NCI-H345 treated with DMSO at 0.1 percent for 48 hours (cell line): ENCODE measurements around the gene GNB5.
"Not testable (repeated sequence)": the region's sequence is repeated elsewhere in the genome, so short reads cannot be mapped to it uniquely, and the experiment has no call there.

Experiments used
- DNase-seq: peaks from one replicate; lab custom pipeline; 2025; ENCODE audit not compliant: unreplicated experiment; lab: John Stamatoyannopoulos, UW

GNB5 gene

GRCh38 chr15:52114261-52115055, 76.7 kb downstream of the GNB5 start:
- no peak for DNase-seq

- DNase-seq, result no peak
These were observed 77.5 kb downstream of the GNB5 start for GRCh38 chr15:52113708-52114107.

DNA sequence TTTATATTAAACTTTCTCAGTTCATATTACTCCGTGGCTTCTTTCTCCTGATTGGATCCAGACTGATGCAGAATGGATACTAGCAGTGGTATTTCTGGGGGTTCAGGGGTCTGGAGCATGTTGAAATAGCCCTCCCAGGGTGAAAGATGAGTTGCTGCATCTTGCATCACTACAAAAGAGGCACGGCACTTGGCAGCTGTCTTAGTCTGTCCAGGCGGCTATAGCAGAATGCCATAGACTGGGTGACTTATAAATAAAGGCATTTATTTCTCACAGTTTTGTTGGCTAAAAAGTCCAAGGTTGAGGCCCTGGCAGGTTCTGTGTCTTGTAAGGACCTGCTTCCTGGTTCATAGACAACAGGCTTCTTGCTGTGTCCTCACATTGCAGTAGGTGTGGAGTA, 78.0 kb downstream of the GNB5 start:
- no peak for DNase-seq

- DNase-seq, result no peak
These were observed 78.9 kb downstream of the GNB5 start for GRCh38 chr15:52112203-52112750.

- no peak for DNase-seq
These were observed 79.5 kb downstream of the GNB5 start for GRCh38 chr15:52111517-52112202.

DNA sequence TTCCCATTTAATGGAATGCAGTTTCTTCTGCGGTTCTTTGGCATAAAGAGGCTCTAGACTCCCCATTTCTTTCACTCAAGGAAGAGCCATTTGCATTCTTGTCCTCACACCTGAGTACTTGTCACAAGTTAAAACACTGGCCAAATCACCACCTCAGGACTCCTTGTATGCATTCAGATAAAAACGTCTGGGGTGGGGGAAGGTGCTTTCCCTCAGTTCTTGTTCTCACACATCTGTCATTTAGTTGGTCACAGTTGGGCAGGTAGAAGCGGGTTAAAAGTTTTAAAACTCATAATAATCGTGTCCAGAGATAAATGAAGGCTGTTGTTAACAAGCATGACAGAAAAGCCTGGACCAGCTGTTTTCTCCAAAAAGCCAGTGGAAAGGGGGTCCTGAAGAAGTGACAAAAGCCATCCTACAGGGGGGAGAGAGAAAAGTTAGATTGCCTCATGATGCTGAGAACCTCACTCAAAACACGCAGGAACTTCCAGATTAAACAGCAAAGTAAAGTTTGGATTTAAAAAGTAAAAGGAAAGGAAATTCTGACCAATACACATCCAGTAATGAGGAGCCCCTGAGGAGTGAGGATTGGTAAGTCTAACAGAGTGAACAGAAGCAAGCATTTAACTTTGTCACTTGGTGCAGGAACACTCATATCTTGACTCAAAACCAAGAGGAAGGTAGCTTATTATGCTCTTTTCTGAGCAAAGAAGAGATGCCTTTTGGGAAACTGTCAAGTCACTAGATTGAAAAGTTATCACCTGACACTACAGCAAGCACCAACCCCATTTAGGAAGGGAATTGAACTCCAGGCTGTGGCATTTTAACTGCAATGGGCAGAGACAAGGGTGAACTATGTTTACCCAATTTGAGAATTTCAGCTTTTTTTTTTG, 81.4 kb downstream of the GNB5 start:
- DNase-seq, result no peak

- no peak for DNase-seq
These were observed 84.0 kb downstream of the GNB5 start for GRCh38 chr15:52107238-52107637.

DNA sequence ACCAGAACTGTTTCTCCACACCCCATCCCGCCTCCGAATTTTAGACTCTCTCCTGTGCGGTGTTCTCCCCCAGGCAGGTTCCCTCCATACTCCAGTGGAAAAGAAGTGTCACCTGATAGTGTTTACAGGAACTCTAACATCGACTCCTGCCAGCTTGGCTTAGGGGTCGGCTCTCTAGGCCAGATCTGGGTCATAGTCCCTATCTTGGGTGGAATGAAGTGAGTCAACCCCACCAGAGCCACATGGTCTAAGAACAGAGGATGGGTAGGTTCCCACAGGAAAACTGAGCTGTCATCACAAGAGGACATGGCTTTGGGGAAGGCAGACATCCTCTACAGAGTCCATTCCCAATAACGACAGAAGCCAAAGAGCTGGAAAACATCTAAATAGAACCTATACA, 84.6 kb downstream of the GNB5 start:
- DNase-seq, result no peak

- no peak for DNase-seq
These were observed 85.3 kb downstream of the GNB5 start for GRCh38 chr15:52105846-52106245.

GRCh38 chr15:52104532-52105004, 86.6 kb downstream of the GNB5 start:
- no peak for DNase-seq

DNA sequence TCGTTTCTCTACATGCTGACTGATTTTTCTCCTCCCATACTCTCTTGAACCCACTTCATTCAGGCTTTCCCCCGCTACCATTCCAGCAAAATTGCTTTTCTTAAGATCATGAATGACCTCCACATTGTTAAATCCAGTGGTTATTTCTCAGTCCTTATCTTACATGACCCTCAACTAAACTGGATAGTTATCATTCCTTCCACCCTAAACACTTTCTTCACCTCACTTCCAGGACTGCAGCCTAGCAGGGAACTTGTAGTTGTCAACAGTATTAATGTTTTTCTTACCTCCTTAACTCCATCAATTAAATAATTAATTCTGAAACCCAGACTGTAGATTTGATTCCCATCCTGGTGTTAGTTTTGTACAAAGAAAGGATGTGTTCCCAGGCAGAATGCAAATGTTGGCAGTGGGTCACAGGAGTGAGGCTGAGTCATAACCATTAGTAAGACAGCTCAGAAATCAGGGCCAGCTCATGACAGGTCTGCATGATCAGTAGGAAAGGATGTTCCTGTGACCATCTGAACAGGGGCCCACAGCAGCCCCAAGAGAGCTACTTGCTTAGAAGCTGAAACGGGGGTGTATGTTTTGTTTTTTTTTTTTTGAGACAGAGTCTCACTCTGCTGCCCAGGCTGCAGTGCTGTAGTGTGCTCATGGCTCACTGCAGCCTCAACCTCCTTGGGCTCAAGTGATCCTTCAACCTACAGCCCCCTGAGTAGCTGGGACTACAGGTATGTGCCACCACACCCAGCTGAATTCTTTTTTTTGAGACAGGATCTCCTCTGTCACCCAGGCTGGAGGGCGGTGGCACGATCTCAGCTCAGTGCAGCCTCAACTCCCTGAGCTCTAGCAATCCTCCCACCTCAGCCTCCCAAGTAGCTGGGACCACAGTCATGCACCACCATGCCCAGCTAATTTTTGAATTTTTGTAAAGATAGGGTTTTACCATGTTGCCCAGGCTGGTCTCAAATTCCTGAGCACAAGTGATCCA, 87.7 kb downstream of the GNB5 start:
- DNase-seq, result no peak

- DNase-seq, result no peak
These were observed 88.7 kb downstream of the GNB5 start for GRCh38 chr15:52102463-52102862.

DNA sequence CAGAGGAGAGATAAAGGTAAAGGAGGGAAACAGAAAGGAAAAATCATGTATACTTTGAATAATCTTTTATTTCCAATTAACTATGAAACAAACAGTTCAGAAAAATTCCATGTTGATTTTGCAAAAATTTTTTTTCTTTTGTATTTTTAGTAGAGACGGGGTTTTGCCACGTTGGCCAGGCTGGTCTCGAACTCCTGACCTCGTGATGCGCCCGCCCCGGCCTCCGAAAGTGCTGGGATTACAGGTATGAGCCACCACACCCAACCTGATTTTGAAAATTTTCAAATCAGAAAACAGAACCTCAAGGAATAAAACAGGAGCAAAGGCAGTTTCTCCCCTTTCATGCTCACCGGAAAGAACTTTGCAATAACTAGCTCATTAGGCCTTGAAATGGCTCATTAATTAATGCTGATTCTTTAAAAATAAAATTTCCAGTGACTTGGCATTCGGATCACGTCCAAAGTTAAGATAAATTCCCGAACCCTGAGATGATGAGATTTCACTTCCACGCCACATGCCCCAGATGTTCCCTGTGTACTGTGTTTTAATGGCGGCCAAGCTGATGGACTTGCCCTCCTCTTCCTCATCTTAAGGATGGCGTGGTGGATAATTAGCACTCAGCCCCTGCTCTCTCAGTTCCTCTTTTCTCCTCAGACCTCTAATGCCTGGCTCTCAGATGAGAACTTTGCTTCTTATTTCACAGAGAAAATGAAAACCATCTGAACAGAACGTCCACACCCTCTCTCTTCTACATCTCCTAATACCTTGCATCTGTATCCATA, 89.5 kb downstream of the GNB5 start:
- DNase-seq, result no peak

DNA sequence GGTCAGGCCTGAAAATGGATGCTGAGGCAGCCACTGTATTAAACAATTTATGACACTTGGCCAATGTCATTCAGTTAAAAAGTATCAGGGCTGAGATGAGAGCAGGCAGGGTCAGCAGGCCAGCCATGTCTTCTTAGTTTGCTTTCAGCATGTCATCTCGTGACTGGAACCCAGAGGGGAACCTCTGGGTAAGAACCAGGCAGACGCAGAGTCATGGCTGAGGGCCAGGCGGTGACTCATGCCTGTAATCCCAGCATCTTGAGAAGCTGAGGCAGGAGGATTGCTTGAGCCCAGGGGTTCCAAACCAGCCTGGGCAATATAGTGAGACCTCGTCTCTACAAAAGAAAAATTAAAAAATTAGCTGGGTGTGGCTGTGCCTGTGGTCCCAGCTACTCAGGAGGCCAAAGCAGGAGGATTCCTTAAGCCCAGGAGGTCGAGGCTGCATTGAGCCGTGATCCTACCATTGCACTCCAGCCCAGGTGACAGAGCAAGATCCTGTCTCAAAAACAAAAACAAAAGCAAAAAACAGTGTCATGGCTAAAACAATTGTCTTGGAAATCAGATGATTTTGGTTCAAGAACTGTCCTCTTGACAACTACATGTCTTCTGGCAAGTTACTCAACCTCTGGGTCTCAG, 90.3 kb downstream of the GNB5 start:
- DNase-seq, result no peak

GRCh38 chr15:52099651-52100272, 91.4 kb downstream of the GNB5 start:
- DNase-seq, result no peak

DNA sequence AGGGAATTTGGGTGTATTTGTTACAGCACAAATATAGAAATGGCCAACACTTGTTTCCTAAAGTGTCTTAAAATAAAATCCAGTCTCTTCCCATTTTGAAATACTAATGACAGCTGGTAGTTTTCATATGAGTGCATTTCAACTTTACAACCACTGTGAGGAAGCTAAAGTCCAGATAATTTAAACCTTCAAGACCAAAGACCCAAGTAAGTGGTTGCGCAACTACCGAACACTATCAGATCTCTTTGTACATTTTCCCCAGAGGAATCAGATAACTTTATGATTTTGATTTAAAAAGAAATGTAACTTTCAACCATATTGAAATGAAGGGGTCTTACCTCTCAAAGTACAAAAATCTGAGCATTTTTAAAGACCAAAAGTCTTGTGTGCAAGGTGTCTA, 92.9 kb downstream of the GNB5 start:
- no peak for DNase-seq

- no peak for DNase-seq
These were observed 94.0 kb downstream of the GNB5 start for GRCh38 chr15:52097180-52097579.

DNA sequence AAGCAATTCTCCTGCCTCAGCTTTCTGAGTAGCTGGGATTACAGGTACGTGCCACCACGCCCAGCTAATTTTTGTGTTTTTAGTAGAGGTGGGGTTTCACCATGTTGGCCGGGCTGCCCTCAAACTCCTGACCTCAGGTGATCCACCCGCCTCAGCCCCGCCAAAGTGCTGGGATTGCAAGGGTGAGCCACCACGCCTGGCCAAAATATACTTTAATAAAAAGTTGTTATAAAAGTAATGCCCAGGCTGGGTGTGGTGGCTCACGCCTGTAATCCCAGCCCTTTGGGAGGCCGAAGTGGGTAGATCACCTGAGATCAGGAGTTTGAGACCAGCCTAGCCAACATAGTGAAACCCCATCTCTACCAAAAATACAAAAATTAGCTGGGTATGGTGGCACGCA, 94.7 kb downstream of the GNB5 start:
- DNase-seq, result not testable (repeated sequence)
